SW 1271 (cell line): ENCODE data around the gene PLA2G4C.
A peak's percentile ranks its signal among the peaks of the same experiment; 100 is the strongest.
"Not testable (repeated sequence)": the region's sequence is repeated elsewhere in the genome, so short reads cannot be mapped to it uniquely, and the experiment has no call there.

Experiments
- DNase-seq, 2 experiments: peaks; one replicate each; lab custom pipeline; 2025; lab: John Stamatoyannopoulos, UW

The PLA2G4C gene

DNA sequence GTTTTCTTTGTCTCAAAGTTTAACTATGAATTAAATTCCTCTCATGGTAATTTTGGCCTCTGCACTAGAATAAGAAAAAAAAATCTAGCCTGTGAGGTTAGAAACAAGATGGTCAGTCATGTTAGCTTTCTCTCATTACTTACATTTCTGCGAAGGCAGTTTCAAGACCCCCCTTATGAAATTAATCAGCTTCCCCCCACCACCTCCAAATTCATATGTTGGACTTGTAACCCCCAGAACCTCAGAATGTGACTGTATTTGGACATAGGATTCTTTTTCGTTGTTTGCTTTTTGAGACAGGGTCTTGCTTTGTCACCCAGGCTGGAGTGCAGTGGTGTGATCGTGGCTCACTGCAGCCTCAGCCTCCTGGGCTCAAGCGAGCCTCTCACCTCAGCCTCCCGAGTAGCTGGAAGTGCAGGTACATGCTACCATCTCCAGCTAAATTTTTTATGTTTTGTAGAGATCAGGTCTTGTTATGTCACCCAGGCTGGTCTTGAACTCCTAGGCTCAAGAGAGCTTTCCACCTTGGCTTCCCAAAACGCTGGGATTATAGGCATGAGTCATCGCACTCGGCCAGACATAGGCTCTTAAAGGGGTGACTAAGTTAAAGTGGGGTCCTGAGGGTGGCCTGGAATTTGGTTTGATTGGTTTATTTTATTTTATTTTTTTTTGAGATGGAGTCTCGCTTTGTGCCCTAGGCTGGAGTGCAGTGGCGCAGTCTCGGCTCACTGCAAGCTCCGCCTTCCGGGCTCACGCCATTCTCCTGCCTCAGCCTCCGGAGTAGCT lies 1.4 kb downstream of the PLA2G4C start:
- DNase-seq = no peak

- no peak for DNase-seq
Measured at GRCh38 chr19:48103922-48104321, 6.7 kb downstream of the PLA2G4C start.

- peak in 1 of 2 experiments; percentile 30 for DNase-seq
Measured at GRCh38 chr19:48102870-48103751, 7.5 kb downstream of the PLA2G4C start.

DNA sequence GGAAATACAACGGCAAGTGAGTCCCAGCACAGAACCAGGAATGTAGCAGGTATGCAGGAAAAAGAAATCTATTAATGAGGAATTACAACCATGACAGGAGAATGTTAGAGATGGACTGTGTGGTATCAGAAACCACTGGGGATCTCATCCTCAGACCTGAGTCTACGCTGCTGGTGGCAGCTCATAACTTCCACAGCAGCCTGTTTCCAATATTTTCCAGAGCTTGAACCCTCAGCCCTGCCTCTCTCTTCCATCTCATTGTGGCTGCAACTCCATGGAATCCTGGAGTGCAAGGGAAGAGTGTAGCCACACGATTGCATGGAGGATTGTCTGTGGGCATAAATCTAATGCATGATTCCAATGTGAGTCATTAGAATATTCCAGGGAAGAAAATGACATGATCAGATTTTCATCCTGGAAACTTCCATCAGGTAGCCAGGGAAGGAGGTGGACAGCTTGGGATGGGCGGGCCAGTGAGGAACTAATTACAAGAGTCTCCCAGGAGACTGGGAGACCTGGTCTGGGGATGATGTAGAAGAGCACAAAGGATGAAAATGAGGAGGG lies 14.9 kb downstream of the PLA2G4C start:
- DNase-seq = no peak

DNA sequence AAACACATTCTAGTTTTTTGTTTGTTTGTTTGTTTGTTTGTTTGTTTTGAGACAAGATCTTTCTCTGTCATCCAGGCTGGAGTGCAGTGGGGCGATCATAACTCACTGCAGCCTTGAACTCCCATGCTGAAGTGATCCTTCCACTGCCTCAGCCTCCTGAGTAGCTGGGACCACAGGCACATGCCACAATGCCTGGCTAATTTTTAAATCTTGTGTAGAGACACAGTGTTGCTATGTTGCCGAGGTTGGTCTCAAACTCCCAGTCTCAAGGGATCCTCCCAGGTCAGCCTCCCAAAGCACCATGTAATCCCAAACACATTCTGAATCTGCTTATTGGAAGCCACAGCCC lies 15.8 kb downstream of the PLA2G4C start:
- no peak for DNase-seq

- DNase-seq = no peak
Measured at GRCh38 chr19:48094129-48094854, 16.3 kb downstream of the PLA2G4C start.

- DNase-seq = not testable (repeated sequence)
Measured at GRCh38 chr19:48091111-48091718, 19.4 kb downstream of the PLA2G4C start.

- no peak for DNase-seq
Measured at GRCh38 chr19:48090281-48090802, 20.3 kb downstream of the PLA2G4C start.

GRCh38 chr19:48088991-48089390 lies 21.6 kb downstream of the PLA2G4C start:
- not testable (repeated sequence) for DNase-seq

DNA sequence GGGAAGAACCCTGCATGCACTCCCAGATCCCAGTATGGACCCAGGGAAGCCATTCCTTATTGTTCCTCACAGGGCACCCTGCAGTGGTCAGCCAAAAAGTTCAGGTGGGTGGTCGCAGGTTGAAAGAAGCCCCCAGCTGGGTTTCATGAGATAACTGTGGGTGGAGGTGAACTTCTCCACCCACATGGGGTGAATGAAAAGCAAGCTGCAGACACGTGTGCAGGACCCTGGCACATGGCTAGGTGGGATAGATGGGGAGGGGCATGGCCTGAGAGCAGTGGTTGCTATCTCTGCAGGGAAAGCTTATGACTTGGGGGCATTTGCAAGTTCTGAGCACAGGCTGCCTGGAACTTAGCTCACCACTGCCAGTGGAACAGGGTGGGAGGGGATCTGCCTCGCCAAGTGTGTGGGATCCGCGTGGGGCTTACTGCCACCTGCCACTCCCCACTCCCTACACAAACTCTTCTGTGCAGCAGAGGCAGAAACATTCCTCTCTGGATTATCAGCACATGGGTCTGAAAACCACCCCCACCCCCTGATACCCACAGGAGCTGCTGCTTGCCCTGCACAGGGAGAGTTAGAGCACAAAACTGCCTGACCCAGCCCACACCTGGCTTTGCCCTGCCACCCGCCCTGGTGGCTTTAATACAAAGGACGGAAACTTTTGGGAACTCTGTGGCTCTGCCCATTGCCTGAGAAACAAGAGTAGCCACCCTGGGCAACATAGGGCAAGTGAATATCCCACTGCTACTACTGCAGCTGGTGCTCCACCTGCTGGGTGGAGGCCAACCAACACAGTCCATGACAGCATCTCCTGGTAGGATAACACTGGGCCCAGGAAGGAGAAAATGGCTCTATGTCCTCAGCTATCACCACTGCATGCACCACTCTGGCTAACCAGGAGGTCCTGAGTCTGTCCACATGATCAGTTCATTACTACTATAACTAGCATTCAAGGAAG lies 24.4 kb downstream of the PLA2G4C start:
- DNase-seq = no peak

DNA sequence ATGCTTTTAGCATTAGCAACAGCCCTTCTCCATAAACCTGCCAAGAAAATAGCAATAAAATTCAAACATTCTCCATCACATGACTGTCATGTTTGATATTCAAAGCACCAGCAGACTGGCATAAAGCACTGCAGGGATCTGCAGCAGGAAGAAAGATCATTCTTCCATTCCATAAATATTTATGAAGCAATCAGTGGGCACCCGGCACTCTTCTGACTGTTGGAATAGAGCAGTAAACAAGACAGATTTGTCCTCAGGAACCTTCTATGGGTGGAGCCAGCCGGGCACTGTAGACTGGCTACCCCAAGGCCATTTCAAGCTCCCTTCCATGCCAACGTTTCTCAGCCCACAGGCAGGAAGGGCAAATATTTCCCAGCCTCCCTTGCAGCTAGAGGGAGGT lies 25.5 kb downstream of the PLA2G4C start:
- no peak for DNase-seq

DNA sequence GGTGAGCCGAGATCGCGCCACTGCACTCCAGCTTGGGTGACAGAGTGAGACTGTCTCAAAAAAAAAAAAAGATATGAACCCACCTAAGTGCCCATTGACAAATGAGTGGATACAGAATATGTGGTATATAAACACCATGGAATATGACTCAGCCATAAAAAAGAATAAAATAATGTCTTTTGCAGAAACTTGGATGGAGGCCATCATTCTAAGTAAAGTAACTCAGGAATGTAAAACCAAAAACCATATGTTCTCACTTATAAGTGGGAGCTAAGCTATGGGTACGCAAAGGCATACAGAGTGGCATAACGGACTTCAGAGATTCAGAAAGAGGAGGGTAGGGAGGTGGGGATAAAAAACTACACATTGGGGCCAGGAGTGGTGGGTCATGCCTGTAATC lies 29.5 kb downstream of the PLA2G4C start:
- no peak for DNase-seq

- DNase-seq = not testable (repeated sequence)
Measured at GRCh38 chr19:48070177-48070769, 40.3 kb downstream of the PLA2G4C start.

DNA sequence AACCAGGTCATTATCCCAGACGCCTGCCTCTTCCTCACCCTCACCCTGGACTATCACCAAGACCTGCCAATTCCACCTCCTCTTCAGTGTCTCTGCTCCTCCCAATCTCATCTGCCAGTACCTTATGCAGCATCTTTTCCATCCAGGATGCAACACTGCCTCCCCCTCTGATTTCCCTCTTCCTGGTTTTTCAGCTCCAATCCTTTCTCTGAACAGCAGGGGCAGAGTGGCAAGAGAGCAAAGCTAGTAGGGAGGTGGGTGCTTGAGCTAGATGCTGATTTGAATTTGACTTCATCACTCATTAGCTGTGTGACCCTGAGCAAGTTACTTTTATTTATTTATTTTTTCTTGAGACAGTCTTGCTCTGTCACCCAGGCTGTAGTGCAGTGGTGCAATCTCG lies 41.2 kb downstream of the PLA2G4C start:
- no peak for DNase-seq

- DNase-seq = no peak
Measured at GRCh38 chr19:48064509-48064908, 46.1 kb downstream of the PLA2G4C start.

GRCh38 chr19:48061401-48062344 lies 48.9 kb downstream of the PLA2G4C start:
- no peak for DNase-seq

GRCh38 chr19:48060381-48060780 lies 50.2 kb downstream of the PLA2G4C start:
- no peak for DNase-seq

DNA sequence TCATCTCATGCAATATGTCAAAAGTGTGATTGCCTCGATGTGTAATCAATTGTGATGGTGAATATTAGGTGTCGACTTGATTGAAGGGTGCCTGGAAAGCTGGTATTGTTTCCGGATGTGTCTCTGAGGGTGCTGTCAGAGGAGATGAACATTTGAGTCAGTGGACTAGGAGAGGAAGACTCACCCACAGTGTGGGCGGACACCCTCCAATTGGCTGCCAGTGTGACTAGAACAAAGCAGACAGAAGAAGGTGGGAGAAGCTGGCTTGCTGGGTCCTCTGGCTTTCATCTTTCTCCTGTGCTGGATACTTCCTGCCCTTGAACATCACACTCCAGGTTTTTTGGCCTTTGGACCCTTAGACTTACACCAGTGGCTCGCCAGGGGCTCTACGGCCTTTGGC lies 51.3 kb downstream of the PLA2G4C start:
- no peak for DNase-seq

GRCh38 chr19:48053856-48054255 lies 56.8 kb downstream of the PLA2G4C start:
- no peak for DNase-seq
